ENCODE measurements around the gene ARHGAP10. TPM values are rescaled to one million over a fixed set of nuclear protein-coding genes. Genes with fewer than 3 reads are reported as not detected.

Gene ARHGAP10
- total RNA-seq, 2 experiments from 2014 or later: 6.1 to 6.2 TPM

- ChIA-PET CTCF (interaction anchor here (1.0 to 1.3 kb wide), 2 partner anchors 15 to 17 kb away, joined by 4 read pairs; no protein-coding TSS in a partner anchor), POLR2A (no interaction called here)
- Mint-ChIP-seq H3K9me3 (ENCODE audit: low read depth) (peaks cover 4% of the 10 kb centered on the region), H3K4me1 (peaks cover 9% of the 10 kb centered on the region), H3K27ac (no peak overlapping the region), H3K4me3 (no peak overlapping the region), H3K27me3 (no peaks in the 10 kb centered on the region), H3K36me3 (ENCODE audit: low read depth) (peaks cover 2% of the 10 kb centered on the region)
- no peak for DNase-seq
- no peak for ATAC-seq
- intact Hi-C loops (cut with DNase I, micrococcal nuclease): no loop called here
Measured at GRCh38 chr4:148007314-148007760, 275.4 kb downstream of the ARHGAP10 start.

- H3K9me3 Mint-ChIP-seq (ENCODE audit: low read depth): peaks cover 4% of the 10 kb centered on the region
- no peak overlapping the region for H3K4me3 Mint-ChIP-seq
- POLR2A ChIA-PET: no interaction called here
- H3K36me3 Mint-ChIP-seq (ENCODE audit: low read depth): peaks cover 2% of the 10 kb centered on the region
- no peak overlapping the region for H3K27ac Mint-ChIP-seq
- no peak for DNase-seq
- no peaks in the 10 kb centered on the region for H3K27me3 Mint-ChIP-seq
- no peak for ATAC-seq
- H3K4me1 Mint-ChIP-seq: peaks cover 9% of the 10 kb centered on the region
- intact Hi-C loops (cut with DNase I, micrococcal nuclease): no loop called here
- CTCF ChIA-PET: interaction anchor here (0.6 to 1.3 kb wide), 3 partner anchors 14 to 184 kb away, joined by 3 to 4 read pairs (median 4); no protein-coding TSS in a partner anchor
Measured at GRCh38 chr4:148007792-148008191, 275.9 kb downstream of the ARHGAP10 start.

- no peak for ATAC-seq
- CTCF ChIA-PET: no interaction called here
Measured at GRCh38 chr4:148015058-148015457, 283.2 kb downstream of the ARHGAP10 start.

GRCh38 chr4:148015468-148015867 is 283.6 kb downstream of the ARHGAP10 start:
- Mint-ChIP-seq H3K4me3 (no peak overlapping the region), H3K27ac (no peak overlapping the region), H3K9me3 (ENCODE audit: low read depth) (peaks cover 4% of the 10 kb centered on the region), H3K36me3 (ENCODE audit: low read depth) (no peaks in the 10 kb centered on the region), H3K4me1 (no peaks in the 10 kb centered on the region), H3K27me3 (no peaks in the 10 kb centered on the region)
- no peak for DNase-seq
- ATAC-seq: no peak
- POLR2A ChIA-PET: no interaction called here
- CTCF ChIA-PET: no interaction called here
- intact Hi-C loops (cut with DNase I, micrococcal nuclease): no loop called here

More at GRCh38 chr4:148015058-148015457, 283.2 kb downstream of the ARHGAP10 start:
- Mint-ChIP-seq H3K9me3 (ENCODE audit: low read depth) (peaks cover 4% of the 10 kb centered on the region), H3K27me3 (no peaks in the 10 kb centered on the region), H3K4me1 (no peaks in the 10 kb centered on the region), H3K36me3 (ENCODE audit: low read depth) (no peaks in the 10 kb centered on the region), H3K27ac (no peak overlapping the region), H3K4me3 (no peak overlapping the region)
- no peak for DNase-seq
- POLR2A ChIA-PET: no interaction called here
- intact Hi-C loops (cut with DNase I, micrococcal nuclease): no loop called here

- Mint-ChIP-seq H3K4me3 (no peak overlapping the region), H3K27ac (no peak overlapping the region), H3K36me3 (ENCODE audit: low read depth) (no peaks in the 10 kb centered on the region), H3K4me1 (no peaks in the 10 kb centered on the region), H3K9me3 (ENCODE audit: low read depth) (peaks cover 2% of the 10 kb centered on the region), H3K27me3 (no peaks in the 10 kb centered on the region)
- POLR2A ChIA-PET: no interaction called here
- DNase-seq (no peak), ATAC-seq (no peak)
- intact Hi-C loops (cut with DNase I, micrococcal nuclease): no loop called here
- CTCF ChIA-PET: no interaction called here
Measured at GRCh38 chr4:148016063-148016637, 284.3 kb downstream of the ARHGAP10 start.

GRCh38 chr4:148017801-148018200 is 285.9 kb downstream of the ARHGAP10 start:
- no peaks in the 10 kb centered on the region for H3K36me3 Mint-ChIP-seq (ENCODE audit: low read depth)
- ChIA-PET POLR2A (no interaction called here), CTCF (interaction anchor here (0.7 kb wide), 1 partner anchor 71 kb away, joined by 3 read pairs; no protein-coding TSS in a partner anchor)
- no peak overlapping the region for H3K4me3 Mint-ChIP-seq
- H3K27ac Mint-ChIP-seq: no peak overlapping the region
- no peaks in the 10 kb centered on the region for H3K4me1 Mint-ChIP-seq
- ATAC-seq (no peak), DNase-seq (no peak)
- H3K27me3 Mint-ChIP-seq: no peaks in the 10 kb centered on the region
- intact Hi-C loops (cut with DNase I, micrococcal nuclease): no loop called here
- no peaks in the 10 kb centered on the region for H3K9me3 Mint-ChIP-seq (ENCODE audit: low read depth)

- CTCF ChIA-PET: interaction anchor here (0.7 to 1.4 kb wide), 2 partner anchors 14 to 75 kb away, joined by 3 to 4 read pairs; no protein-coding TSS in a partner anchor
Measured at GRCh38 chr4:148021686-148022085, 289.8 kb downstream of the ARHGAP10 start.

GRCh38 chr4:148022975-148023374 is 291.1 kb downstream of the ARHGAP10 start:
- DNase-seq (no peak), ATAC-seq (no peak)
- Mint-ChIP-seq H3K27ac (no peak overlapping the region), H3K4me3 (no peak overlapping the region), H3K36me3 (ENCODE audit: low read depth) (peaks cover 2% of the 10 kb centered on the region), H3K9me3 (ENCODE audit: low read depth) (no peaks in the 10 kb centered on the region), H3K4me1 (no peaks in the 10 kb centered on the region), H3K27me3 (no peaks in the 10 kb centered on the region)
- CTCF ChIA-PET: interaction anchor here (0.6 to 1.7 kb wide), 2 partner anchors 16 to 1478 kb away, joined by 3 to 4 read pairs; no protein-coding TSS in a partner anchor
- POLR2A ChIA-PET: no interaction called here
- intact Hi-C loops (cut with DNase I, micrococcal nuclease): loop anchor here in 1 of 2 experiments (5.0 kb wide), 1 partner anchor 1239 kb away; no protein-coding TSS in a partner anchor

More at GRCh38 chr4:148021686-148022085, 289.8 kb downstream of the ARHGAP10 start:
- no peaks in the 10 kb centered on the region for H3K27me3 Mint-ChIP-seq
- H3K9me3 Mint-ChIP-seq (ENCODE audit: low read depth): no peaks in the 10 kb centered on the region
- no peak overlapping the region for H3K4me3 Mint-ChIP-seq
- no peak for ATAC-seq
- intact Hi-C loops (cut with DNase I, micrococcal nuclease): loop anchor here in 1 of 2 experiments (5.0 kb wide), 1 partner anchor 1241 kb away; no protein-coding TSS in a partner anchor
- H3K27ac Mint-ChIP-seq: no peak overlapping the region
- H3K36me3 Mint-ChIP-seq (ENCODE audit: low read depth): no peaks in the 10 kb centered on the region
- POLR2A ChIA-PET: no interaction called here
- DNase-seq: no peak
- no peaks in the 10 kb centered on the region for H3K4me1 Mint-ChIP-seq

GRCh38 chr4:148023512-148024181 is 291.8 kb downstream of the ARHGAP10 start:
- no peaks in the 10 kb centered on the region for H3K4me1 Mint-ChIP-seq
- intact Hi-C loops (cut with DNase I, micrococcal nuclease): loop anchor here in 1 of 2 experiments (5.0 kb wide), 1 partner anchor 1239 kb away; no protein-coding TSS in a partner anchor
- H3K27ac Mint-ChIP-seq: no peak overlapping the region
- ATAC-seq (no peak), DNase-seq (no peak)
- H3K4me3 Mint-ChIP-seq: no peak overlapping the region
- no peaks in the 10 kb centered on the region for H3K27me3 Mint-ChIP-seq
- peaks cover 4% of the 10 kb centered on the region for H3K9me3 Mint-ChIP-seq (ENCODE audit: low read depth)
- ChIA-PET CTCF (interaction anchor here (0.9 to 1.7 kb wide), 2 partner anchors 16 to 141 kb away, joined by 3 to 4 read pairs; no protein-coding TSS in a partner anchor), POLR2A (no interaction called here)
- peaks cover 2% of the 10 kb centered on the region for H3K36me3 Mint-ChIP-seq (ENCODE audit: low read depth)

- intact Hi-C loops (cut with DNase I, micrococcal nuclease): no loop called here
- no peaks in the 10 kb centered on the region for H3K27me3 Mint-ChIP-seq
- no peak overlapping the region for H3K4me3 Mint-ChIP-seq
- ChIA-PET CTCF (no interaction called here), POLR2A (no interaction called here)
- H3K9me3 Mint-ChIP-seq (ENCODE audit: low read depth): peaks cover 4% of the 10 kb centered on the region
- DNase-seq (no peak), ATAC-seq (no peak)
- peaks cover 2% of the 10 kb centered on the region for H3K36me3 Mint-ChIP-seq (ENCODE audit: low read depth)
- H3K4me1 Mint-ChIP-seq: no peaks in the 10 kb centered on the region
- no peak overlapping the region for H3K27ac Mint-ChIP-seq
Measured at GRCh38 chr4:148025981-148026380, 294.1 kb downstream of the ARHGAP10 start.

GRCh38 chr4:148027201-148027600 is 295.3 kb downstream of the ARHGAP10 start:
- Mint-ChIP-seq H3K4me1 (no peaks in the 10 kb centered on the region), H3K36me3 (ENCODE audit: low read depth) (peaks cover 2% of the 10 kb centered on the region), H3K4me3 (no peak overlapping the region), H3K27ac (no peak overlapping the region), H3K9me3 (ENCODE audit: low read depth) (peaks cover 4% of the 10 kb centered on the region), H3K27me3 (no peaks in the 10 kb centered on the region)
- intact Hi-C loops (cut with DNase I, micrococcal nuclease): no loop called here
- no peak for DNase-seq
- ATAC-seq: no peak
- ChIA-PET POLR2A (no interaction called here), CTCF (interaction anchor here (1.2 kb wide), 1 partner anchor 186 kb away, joined by 4 read pairs; no protein-coding TSS in a partner anchor)

GRCh38 chr4:148029781-148030180 is 297.9 kb downstream of the ARHGAP10 start:
- CTCF ChIA-PET: interaction anchor here (1.6 kb wide), 1 partner anchor 9 kb away, joined by 7 read pairs; no protein-coding TSS in a partner anchor
- Mint-ChIP-seq H3K27ac (no peak overlapping the region), H3K4me3 (no peak overlapping the region), H3K9me3 (ENCODE audit: low read depth) (peaks cover 4% of the 10 kb centered on the region), H3K36me3 (ENCODE audit: low read depth) (peaks cover 2% of the 10 kb centered on the region), H3K4me1 (no peaks in the 10 kb centered on the region), H3K27me3 (no peaks in the 10 kb centered on the region)
- DNase-seq: no peak
- no peak for ATAC-seq
- POLR2A ChIA-PET: no interaction called here
- intact Hi-C loops (cut with DNase I, micrococcal nuclease): no loop called here
